GM12878 (cell line): ENCODE data around the gene MYO1D. TPM values are rescaled to one million over a fixed set of nuclear protein-coding genes. Genes with fewer than 3 reads are reported as not detected.

Experiments used
- ATAC-seq: fragments of 200-7000 bp; cut with Tn5 transposase; 3 replicates; pipeline ENCODE4 v1.9.1; 2020; ENCODE audit warnings: mild to moderate bottlenecking, moderate library complexity
- BruUV-seq: library from RNA; stranded (reverse); fragments of 400-500 nt; replicated peaks from 2 replicates; lab custom pipeline; 2021; lab: Mats Ljungman, UMichigan
- CTCF ChIA-PET: fragments of 300-600 bp; sonication (Branson Sonifier 250); formaldehyde crosslinking; extraction: SDS; loops from one replicate; lab custom pipeline; 2021; ENCODE audit warnings: inconsistent platforms; lab: Yijun Ruan, JAX
- POLR2A ChIA-PET: fragments of 350-600 bp; formaldehyde crosslinking; extraction: SDS; loops from one replicate; lab custom pipeline; 2021; ENCODE audit warnings: inconsistent platforms; lab: Charles Lee
- RAD21 ChIA-PET: fragments of 300-600 bp; sonication (Branson Sonifier 250); formaldehyde crosslinking; loops from one replicate; lab custom pipeline; 2023; ENCODE audit warnings: antibody characterized with exemption; ENCODE audit not compliant: unreplicated experiment; lab: Charles Lee
- SMC1A ChIA-PET: fragments of 300-600 bp; sonication (Branson Sonifier 250); formaldehyde crosslinking; loops from one replicate; lab custom pipeline; 2023; ENCODE audit not compliant: unreplicated experiment, uncharacterized antibody; lab: Charles Lee
- DNase-seq: peaks from one replicate; pipeline ENCODE4 v3.0.0-alpha.2; 2011; ENCODE audit warnings: low read depth, low spot score
- FAIRE-seq: peaks from 3 replicates; lab custom pipeline; 2011; peaks lifted over from hg19 to GRCh38; lab: Jason Lieb, UNC
- H2AFZ ChIP-seq: 2 replicates; pipeline ENCODE4 v1.6.0; 2011; ENCODE audit warnings: low read depth, low read length, control low read depth; ENCODE audit not compliant: control insufficient read depth
- H3K27ac ChIP-seq: 2 replicates; pipeline ENCODE4 v1.5.1; 2011; ENCODE audit warnings: control low read depth; ENCODE audit not compliant: control insufficient read depth, insufficient read depth
- H3K27me3 ChIP-seq, 2 experiments: replicated peaks in 1 of 2; 2 replicates each; pipeline versions ENCODE4 v1.6.0 to v1.6.1; 2011; ENCODE audit warnings: low read length in 1 of 2; ENCODE audit not compliant: control insufficient read depth in 2 of 2, insufficient read depth in 2 of 2
- H3K36me3 ChIP-seq, 2 experiments: 2 replicates each; pipeline ENCODE4 v1.5.1; 2011; ENCODE audit warnings: low read length in 1 of 2; ENCODE audit not compliant: control insufficient read depth in 2 of 2, insufficient read depth in 2 of 2
- H3K4me1 ChIP-seq: 2 replicates; pipeline ENCODE4 v1.6.1; 2011; ENCODE audit warnings: mild to moderate bottlenecking, low read length, moderate library complexity, mixed read lengths; ENCODE audit not compliant: control insufficient read depth, insufficient read depth
- H3K4me2 ChIP-seq: 2 replicates; pipeline ENCODE4 v1.6.0; 2011; ENCODE audit warnings: control low read depth; ENCODE audit not compliant: control insufficient read depth, insufficient read depth
- H3K4me3 ChIP-seq: fragments of 200-600 bp; sonication (generic); 2 replicates; pipeline ENCODE4 v1.5.1; 2016
- H3K79me2 ChIP-seq: 2 replicates; pipeline ENCODE4 v1.6.0; 2011; ENCODE audit warnings: low read length; ENCODE audit not compliant: control insufficient read depth, insufficient read depth
- H3K9ac ChIP-seq: 2 replicates; pipeline ENCODE4 v1.8.0; 2011; ENCODE audit warnings: low read length, control low read depth, mixed read lengths; ENCODE audit not compliant: control insufficient read depth, insufficient read depth
- H3K9me3 ChIP-seq: replicated peaks from 3 replicates; pipeline ENCODE4 v1.5.1; 2011; ENCODE audit warnings: mild to moderate bottlenecking, low read length; ENCODE audit not compliant: control insufficient read depth, insufficient read depth
- H4K20me1 ChIP-seq: 2 replicates; pipeline ENCODE4 v1.6.0; 2011; ENCODE audit not compliant: control insufficient read depth, insufficient read depth
- IKZF1 ChIP-seq: fragments of 450-650 bp; conservative IDR thresholded peaks from 2 replicates; pipeline ENCODE4 v1.6.1; 2017; ENCODE audit warnings: antibody characterized with exemption, mild to moderate bottlenecking
- PAX8 ChIP-seq: fragments of 450-650 bp; IDR thresholded peaks from 2 replicates; pipeline ENCODE4 v1.6.1; 2017; ENCODE audit warnings: mild to moderate bottlenecking, moderate library complexity
- RAD51 ChIP-seq: fragments of 450-650 bp; IDR thresholded peaks from 2 replicates; pipeline ENCODE4 v1.6.1; 2016; ENCODE audit warnings: moderate library complexity, mild to moderate bottlenecking, inconsistent platforms
- RUNX3 ChIP-seq: IDR thresholded peaks from 2 replicates; pipeline ENCODE4 v1.6.1; 2012; ENCODE audit warnings: low read length, inconsistent platforms
- SMC3 ChIP-seq: IDR thresholded peaks from 2 replicates; pipeline ENCODE4 v1.6.1; 2011; ENCODE audit warnings: low read length, improper control_type of control experiment, borderline replicate concordance
- WGBS: methylation state at CpG from one replicate; pipeline ENCODE4 v1.1.6; 2016; ENCODE audit warnings: low lambda C conversion rate; ENCODE audit not compliant: insufficient replicate concordance, insufficient coverage; ENCODE audit errors: missing lambda C conversion rate; 5-methylcytosine and 5-hydroxymethylcytosine counted together
- in situ Hi-C: fragments of 300-500 bp; cut with MboI; formaldehyde crosslinking; loops from 9 replicates; pipeline ENCODE4 v1.14.3; 2018; ENCODE audit warnings: mixed read lengths
- intact Hi-C: fragments of 100-400 bp; cut with micrococcal nuclease; formaldehyde crosslinking; loops from one replicate; pipeline ENCODE4 v1.14.2; 2022; ENCODE audit not compliant: unreplicated experiment
- polyA plus RNA-seq, 11 experiments: library from polyadenylated mRNA; depleted of rRNA in 4 of 11; unstranded in 6 of 11; stranded (reverse) in 5 of 11; fragments of >200 nt; fragmentation: Nextera tagmentation in 4 of 11; fragmentation: Illumina TruSeq in 1 of 11; extraction: Ambion mirVana in 4 of 11; extraction: Trizol in 1 of 11; gene quantifications; 1 replicate in 1 of 11; 2 replicates in 10 of 11; pipeline versions ENCODE4 v1.2.1 to v1.2.3, GENCODE V29; 2011 to 2016; ENCODE audit warnings: inconsistent platforms in 2 of 11, missing spikeins in 2 of 11, low read depth in 1 of 11
- total RNA-seq, 4 experiments: library from RNA; depleted of rRNA in 3 of 4; stranded (reverse); fragments of >200 nt in 3 of 4; fragmentation: Illumina TruSeq in 1 of 4; extraction: Trizol in 1 of 4; gene quantifications; 2 replicates each; pipeline versions ENCODE4 v1.2.1 to v1.2.3, GENCODE V29; 2013 to 2021

The MYO1D gene
- total and polyA plus RNA-seq, 10 of the 15 experiments (the other 5 are each of a cell fraction or from before 2014, with no cell fraction given): 1.8 to 37.7 (median 25.4) TPM

- no peak for FAIRE-seq
- POLR2A ChIA-PET: interaction anchor here (0.9 to 1.8 kb wide), 4 partner anchors 10 to 51 kb away, joined by 4 to 11 read pairs (median 6); no protein-coding TSS in a partner anchor
- no peak for TF ChIP-seq RUNX3
- H3K36me3 ChIP-seq: no peaks in the 10 kb centered on the region
- 84% methylated on average over 3 of the region's 3 CpGs for WGBS
- no peak for ATAC-seq
- intact Hi-C loops: no loop called here
- RAD21 ChIA-PET: interaction anchor here (1.2 to 12.3 kb wide), 4 partner anchors 11 to 51 kb away, joined by 3 to 198 read pairs (median 6); partner anchors contain the start of gene MYO1D
- no peak overlapping the region for H3K4me2 ChIP-seq
- in situ Hi-C loops: no loop called here
- SMC1A ChIA-PET: interaction anchor here (0.6 to 15.4 kb wide), 9 partner anchors 11 to 48 kb away, joined by 3 to 231 read pairs (median 5); partner anchors contain the start of gene MYO1D
- H2AFZ ChIP-seq: no peak overlapping the region
- H3K4me3 ChIP-seq: no peak overlapping the region
- H3K79me2 ChIP-seq: peaks cover 3% of the 10 kb centered on the region
- peaks cover 19% of the 10 kb centered on the region for H3K4me1 ChIP-seq
- no peaks in the 10 kb centered on the region for H4K20me1 ChIP-seq
- no peak for DNase-seq
- CTCF ChIA-PET: interaction anchor here (1.1 to 2.7 kb wide), 5 partner anchors 11 to 53 kb away, joined by 3 to 10 read pairs (median 4); partner anchors contain the start of gene MYO1D
- no TSS peak for BruUV-seq
- no peaks in the 10 kb centered on the region for H3K27me3 ChIP-seq
- H3K9ac ChIP-seq: no peak overlapping the region
- H3K9me3 ChIP-seq: no peaks in the 10 kb centered on the region
- H3K27ac ChIP-seq: no peak overlapping the region
These were observed 52.6 kb downstream of the MYO1D start for GRCh38 chr17:32824334-32824733.

GRCh38 chr17:32822996-32823395 lies 53.9 kb downstream of the MYO1D start:
- ChIA-PET RAD21 (interaction anchor here (0.6 kb wide), 1 partner anchor 14 kb away, joined by 4 read pairs; no protein-coding TSS in a partner anchor), CTCF (no interaction called here), SMC1A (interaction anchor here (0.9 kb wide), 1 partner anchor 12 kb away, joined by 3 read pairs; no protein-coding TSS in a partner anchor), POLR2A (no interaction called here)
- 48% methylated on average over 2 of the region's 2 CpGs for WGBS
- no peaks in the 10 kb centered on the region for H3K9me3 ChIP-seq
- peaks cover 3% of the 10 kb centered on the region for H3K79me2 ChIP-seq
- H3K4me3 ChIP-seq: no peak overlapping the region
- H3K4me1 ChIP-seq: peaks cover 13% of the 10 kb centered on the region
- in situ Hi-C loops: no loop called here
- H3K36me3 ChIP-seq: no peaks in the 10 kb centered on the region
- no peaks in the 10 kb centered on the region for H3K27me3 ChIP-seq
- no peaks in the 10 kb centered on the region for H4K20me1 ChIP-seq
- H3K9ac ChIP-seq: no peak overlapping the region
- no peak overlapping the region for H3K27ac ChIP-seq
- peak overlapping the region; percentile 54; the same call in 1 of the 2 replicates for H3K4me2 ChIP-seq
- peak; percentile 35 for ATAC-seq
- FAIRE-seq: no peak
- TF ChIP-seq PAX8: no peak; the same call in 1 of the 2 replicates
- TF ChIP-seq RUNX3: peak; percentile 34; the same call in 1 of the 2 replicates
- TF ChIP-seq SMC3: no peak
- TF ChIP-seq IKZF1: no peak
- TF ChIP-seq RAD51: peak; percentile 88
- H2AFZ ChIP-seq: peak overlapping the region; percentile 41
- BruUV-seq: no TSS peak
- intact Hi-C loops: no loop called here
- no peak for DNase-seq
